Activated CD8-positive, alpha-beta memory T cell treated with anti-CD3 and anti-CD28 coated beads, Interleukin-2, amount 50 U/mL, for 24 hours (primary cell): ENCODE measurements around the gene HSP90B1.

ENCODE experiments used
- DNase-seq: peaks from one replicate; pipeline ENCODE4 v3.0.0-alpha.2; 2020; ENCODE audit errors: extremely low read depth

The HSP90B1 gene

GRCh38 chr12:103929784-103930033 is 501 bp upstream of the HSP90B1 start:
- no peak for DNase-seq

- DNase-seq, result no peak
These were observed 851 bp downstream of the HSP90B1 start for GRCh38 chr12:103930787-103931735.

GRCh38 chr12:103933237-103933636 is 3.0 kb downstream of the HSP90B1 start:
- no peak for DNase-seq

DNA sequence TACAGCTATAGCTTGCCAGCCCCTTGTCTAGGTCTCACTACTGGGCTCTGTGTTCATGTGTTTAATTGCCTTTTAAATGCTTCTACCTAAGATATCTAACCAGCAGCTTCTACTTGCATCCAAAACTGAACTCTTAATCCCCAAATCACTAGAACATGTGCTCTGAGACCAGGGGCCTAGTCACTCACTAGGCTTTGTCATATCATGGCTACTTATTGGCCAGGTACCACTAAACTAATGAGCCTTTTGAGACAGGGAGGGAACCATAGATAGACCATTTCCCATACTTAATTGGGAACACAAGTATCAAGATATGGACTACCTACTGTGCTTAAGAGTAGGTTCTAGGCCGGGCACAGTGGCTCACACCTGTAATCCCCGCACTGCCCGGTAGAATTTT is 6.5 kb downstream of the HSP90B1 start:
- no peak for DNase-seq

GRCh38 chr12:103944964-103945363 is 14.8 kb downstream of the HSP90B1 start:
- no peak for DNase-seq

GRCh38 chr12:103947871-103948555 is 17.8 kb downstream of the HSP90B1 start:
- no peak for DNase-seq

- no peak for DNase-seq
These were observed 18.7 kb downstream of the HSP90B1 start for GRCh38 chr12:103948746-103949406.

DNA sequence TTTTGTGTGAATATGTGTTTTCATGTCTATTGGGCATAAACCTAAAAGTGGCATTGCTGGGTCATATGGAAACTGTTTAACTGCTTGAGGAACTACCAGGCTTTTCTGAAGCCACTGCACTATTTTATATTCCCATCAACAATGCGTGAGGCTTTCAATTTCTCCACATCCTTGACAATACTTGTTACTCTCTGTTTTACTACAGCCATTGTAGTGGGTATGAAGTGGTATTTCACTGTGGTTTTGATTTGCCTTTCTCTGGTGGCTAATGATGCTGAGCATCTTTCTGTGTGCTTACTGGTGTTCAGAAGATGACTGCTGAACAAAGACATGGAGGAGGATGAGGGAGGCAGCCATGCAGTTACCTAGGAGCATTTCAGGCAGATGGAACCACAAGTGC is 22.3 kb downstream of the HSP90B1 start:
- no peak for DNase-seq

DNA sequence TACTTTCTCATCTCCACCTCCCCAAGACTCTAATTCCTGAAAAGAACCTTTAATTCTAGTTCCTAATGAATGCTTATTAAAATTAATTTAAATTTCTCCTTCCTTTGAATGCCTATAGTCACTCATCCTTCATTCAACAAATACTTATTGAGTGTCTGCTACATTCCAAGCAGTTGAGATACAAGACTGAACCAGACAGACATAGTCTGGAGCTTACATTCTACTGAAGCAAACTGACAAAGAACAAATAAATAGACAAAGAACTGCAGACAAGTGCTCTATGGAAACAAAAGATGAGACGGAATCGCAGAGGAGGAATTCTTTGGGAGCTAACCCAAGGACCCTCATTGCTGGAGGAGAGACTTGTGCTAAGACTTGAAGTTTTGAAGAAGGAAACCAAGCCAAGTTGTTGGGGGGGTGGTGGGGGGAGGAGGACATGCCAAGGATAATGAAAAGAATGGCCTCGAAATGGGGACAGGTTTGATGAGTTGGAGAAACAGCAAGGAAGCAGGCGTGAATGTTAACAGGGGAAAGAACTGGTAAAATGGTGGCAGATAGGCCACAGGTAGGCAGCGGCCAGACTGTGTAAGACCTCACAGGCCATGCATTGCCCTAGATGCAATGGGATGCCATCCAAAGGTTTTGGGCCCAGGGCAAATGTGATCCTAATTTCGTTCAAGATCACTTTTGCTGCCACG is 25.8 kb downstream of the HSP90B1 start:
- no peak for DNase-seq

GRCh38 chr12:103956509-103957027 is 26.4 kb downstream of the HSP90B1 start:
- no peak for DNase-seq

DNA sequence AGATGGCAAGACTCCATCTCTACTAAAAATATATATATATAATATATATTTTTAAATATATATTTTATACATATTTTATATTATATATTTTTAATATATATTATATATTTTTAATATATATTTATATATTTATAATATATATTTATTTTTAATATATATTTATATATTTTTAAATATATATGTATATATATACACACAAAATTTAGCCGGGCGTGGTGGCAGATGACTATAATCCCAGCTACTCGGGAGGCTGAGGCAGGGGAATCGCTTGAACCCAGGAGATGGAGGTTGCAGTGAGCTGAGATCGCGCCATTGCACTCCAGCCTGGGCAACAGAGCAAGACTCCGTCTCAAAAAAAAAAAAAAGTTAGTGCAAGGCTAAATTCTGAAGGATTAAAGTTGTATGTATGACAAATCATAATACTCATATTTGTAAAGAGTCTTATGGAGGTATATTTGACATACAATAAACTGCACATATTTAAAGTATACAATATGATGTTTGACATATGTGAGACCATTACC is 27.7 kb downstream of the HSP90B1 start:
- DNase-seq, result no peak

GRCh38 chr12:103958621-103959020 is 28.4 kb downstream of the HSP90B1 start:
- DNase-seq, result no peak

GRCh38 chr12:103960616-103961227 is 30.5 kb downstream of the HSP90B1 start:
- DNase-seq, result no peak

DNA sequence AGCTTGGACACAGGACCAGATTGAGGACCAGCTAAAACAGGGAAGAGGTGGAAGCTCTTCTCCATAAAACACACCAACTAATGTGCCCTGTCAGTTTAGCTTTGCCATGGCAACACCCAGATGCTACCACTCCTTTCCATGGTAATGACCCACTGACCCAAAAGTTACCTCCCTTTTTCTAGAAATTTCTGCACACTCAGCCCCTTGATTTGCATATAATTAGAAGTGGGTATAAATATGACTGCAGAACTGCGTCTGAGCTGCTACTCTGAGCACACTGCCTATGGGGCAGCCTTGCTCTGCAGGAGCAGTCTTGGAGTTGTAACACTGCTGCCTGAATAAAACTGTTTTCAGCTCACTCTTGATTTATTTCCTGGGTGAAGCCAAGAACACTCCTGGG is 32.3 kb downstream of the HSP90B1 start:
- no peak for DNase-seq

- no peak for DNase-seq
These were observed 34.6 kb downstream of the HSP90B1 start for GRCh38 chr12:103964805-103965204.

DNA sequence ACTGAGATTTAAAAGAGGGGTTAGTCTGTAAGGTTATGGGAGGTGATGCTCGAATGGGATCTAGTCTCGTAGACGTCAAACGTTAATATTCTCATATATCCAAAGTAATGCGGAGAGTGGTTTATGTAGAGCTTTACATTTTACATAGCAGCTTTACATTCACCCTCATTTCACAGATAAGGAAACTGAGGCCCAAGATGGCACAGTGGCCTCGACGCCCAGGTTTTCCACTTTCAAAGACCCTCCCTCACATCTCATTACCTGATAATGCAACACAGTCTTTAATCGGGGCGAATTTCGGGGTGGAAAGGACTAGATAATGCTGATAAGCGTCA is 35.0 kb downstream of the HSP90B1 start:
- DNase-seq, result no peak

- peak; percentile 98 for DNase-seq
These were observed 35.6 kb downstream of the HSP90B1 start, which contains the start of gene TDG for GRCh38 chr12:103965590-103966504. TDG (plus strand) TSS chr12:103965872; CDS start chr12:103966038, 166 bp downstream.

DNA sequence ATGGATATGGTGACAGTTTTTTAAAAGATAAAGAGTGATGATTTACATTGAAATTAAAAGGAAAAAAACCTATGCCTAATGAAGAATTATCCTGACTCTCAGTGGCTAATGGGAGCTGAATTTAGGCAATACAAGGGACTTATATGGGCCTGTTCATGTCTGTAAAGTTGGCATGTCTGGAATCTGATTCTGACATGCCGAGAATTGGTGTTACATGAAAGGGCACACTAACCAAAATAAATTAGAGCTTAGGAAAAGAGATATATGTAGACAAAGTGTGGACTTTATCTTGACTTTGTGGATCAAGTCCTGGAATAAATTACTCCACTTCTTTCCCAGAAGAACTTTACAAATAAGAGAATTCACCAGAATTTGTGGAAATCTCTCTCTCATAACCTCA is 36.5 kb downstream of the HSP90B1 start:
- no peak for DNase-seq

- no peak for DNase-seq
These were observed 39.2 kb downstream of the HSP90B1 start for GRCh38 chr12:103969391-103969790.

DNA sequence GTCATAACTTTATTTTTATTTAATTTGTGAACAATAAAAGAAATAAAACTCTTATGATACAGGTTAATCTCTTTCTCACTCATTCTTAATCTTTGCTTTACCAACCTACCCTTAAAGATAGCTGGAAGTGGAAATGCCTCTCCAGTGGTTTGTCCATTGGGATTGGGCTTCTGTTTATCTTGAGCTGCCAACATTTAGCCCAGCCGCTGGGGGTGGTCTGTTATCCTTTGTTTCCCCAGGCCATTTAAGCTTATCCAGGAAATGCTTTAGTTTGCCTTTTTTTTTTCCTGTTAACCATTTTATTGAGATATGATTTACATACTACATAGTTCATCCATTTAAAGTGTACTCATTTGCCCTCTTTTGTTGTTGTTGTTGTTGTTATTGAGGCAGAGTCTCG is 43.7 kb downstream of the HSP90B1 start:
- DNase-seq, result no peak
